Naive thymus-derived CD8-positive, alpha-beta T cell (primary cell): Measurements from ENCODE around the gene ZNF165. TPM values are rescaled to one million over a fixed set of nuclear protein-coding genes. Genes with fewer than 3 reads are reported as not detected.
"Not testable (repeated sequence)": the region's sequence is repeated elsewhere in the genome, so short reads cannot be mapped to it uniquely, and the experiment has no call there.

ENCODE experiments used
- ATAC-seq, 2 donors: fragments of 150-1000 bp; cut with Tn5 transposase in 1 of 2; sonication (Bioruptor Pico), chemical (Tn5 transposase) in 1 of 2; 1 replicate in 1 of 2; 2 replicates in 1 of 2; pipeline ENCODE4 v1.10.0; 2021; ENCODE audit warnings: mild to moderate bottlenecking in 2 of 2, moderate library complexity in 2 of 2
- POLR2A ChIA-PET: fragments of 350-600 bp; sonication (Branson Sonifier 250); formaldehyde crosslinking; loops from one replicate; lab custom pipeline; 2021; ENCODE audit warnings: antibody characterized with exemption; lab: Charles Lee
- DNase-seq, 10 donors: peaks; one replicate each; pipeline versions ENCODE4 v3.0.0 to v3.0.0-alpha.2; 2020 to 2022
- H3K27ac Mint-ChIP-seq, 10 donors: one replicate each; pipeline ENCODE4 v1.8.0; 2020 to 2022; ENCODE audit warnings: mild to moderate bottlenecking in 10 of 10, mixed read lengths in 10 of 10, moderate library complexity in 4 of 10, inconsistent platforms in 1 of 10
- H3K27me3 Mint-ChIP-seq, 5 donors: one replicate each; pipeline ENCODE4 v1.8.0; 2021 to 2022; ENCODE audit warnings: mixed read lengths in 5 of 5
- H3K36me3 Mint-ChIP-seq, 3 donors: one replicate each; pipeline ENCODE4 v1.8.0; 2020 to 2022; ENCODE audit warnings: mixed read lengths in 3 of 3, mild to moderate bottlenecking in 2 of 3, inconsistent platforms in 1 of 3
- H3K4me1 Mint-ChIP-seq, 4 donors: one replicate each; pipeline ENCODE4 v1.8.0; 2021 to 2022; ENCODE audit warnings: mixed read lengths in 4 of 4
- H3K4me3 Mint-ChIP-seq, 10 donors: one replicate each; pipeline ENCODE4 v1.8.0; 2020 to 2022; ENCODE audit warnings: mild to moderate bottlenecking in 10 of 10, mixed read lengths in 10 of 10, moderate library complexity in 6 of 10, inconsistent platforms in 1 of 10
- H3K9me3 Mint-ChIP-seq, 9 donors: one replicate each; pipeline ENCODE4 v1.8.0; 2020 to 2022; ENCODE audit warnings: mixed read lengths in 9 of 9, mild to moderate bottlenecking in 3 of 9, inconsistent platforms in 1 of 9, moderate library complexity in 1 of 9
- polyA plus RNA-seq, 3 donors: library from polyadenylated mRNA; unstranded; fragments of 300-500 nt; fragmentation: Illumina TruSeq; gene quantifications; one replicate each; pipeline ENCODE4 v1.2.3, GENCODE V29; 2021
- total RNA-seq, 8 experiments: library from RNA in 2 of 8; stranded (reverse) in 2 of 8; gene quantifications; one replicate each; pipeline ENCODE4 v1.2.3 and lab custom pipeline; 2021 to 2026

The ZNF165 gene
- total and polyA plus RNA-seq, 5 experiments from 2014 or later = 0.44 to 1.3 (median 0.90) TPM

DNA sequence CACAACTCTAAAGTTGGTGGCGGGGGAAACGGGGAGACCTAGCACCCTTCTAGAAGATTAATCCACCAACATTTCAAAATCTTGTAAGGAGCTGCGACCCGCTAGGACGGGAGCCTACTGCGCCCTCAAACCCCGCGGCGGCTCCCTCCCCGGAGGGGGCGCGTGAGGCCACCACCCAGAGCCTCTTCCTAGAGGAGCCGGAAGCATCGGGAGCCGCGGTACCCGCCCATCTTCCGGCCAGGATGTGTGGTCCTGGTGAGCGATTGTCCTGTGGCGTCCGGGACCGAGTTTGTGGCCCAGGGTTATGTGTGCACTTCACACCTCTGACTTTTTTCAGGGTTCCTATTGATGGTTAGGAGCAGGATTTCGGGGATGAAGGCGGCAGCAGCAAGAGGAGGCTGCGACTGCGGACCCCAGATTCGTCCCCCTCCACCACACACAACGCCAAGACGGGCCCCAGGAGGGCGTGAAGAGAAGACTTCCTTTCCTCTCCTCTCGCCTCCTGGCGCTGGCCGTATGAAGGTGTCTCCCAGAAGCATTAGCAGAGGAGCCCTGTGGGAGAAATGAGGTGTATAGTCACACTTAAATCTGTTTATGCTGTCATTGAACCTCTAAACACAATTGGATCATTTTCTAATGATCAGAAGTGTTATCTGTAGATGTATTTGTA lies 10.7 kb downstream of the ZNF165 start:
- Mint-ChIP-seq H3K27ac (no peak overlapping the region), H3K4me1 (peaks cover 0 to 3% (median 0%) of the 10 kb centered on the region in 4 donors), H3K4me3 (peak overlapping the region in 8 of 10 donors; percentile 8 to 64 (median 46)), H3K9me3 (peaks cover 20 to 39% (median 28%) of the 10 kb centered on the region in 9 donors), H3K36me3 (peaks cover 28 to 39% (median 33%) of the 10 kb centered on the region in 3 donors), H3K27me3 (peaks cover 3 to 23% (median 5%) of the 10 kb centered on the region in 5 donors)
- ATAC-seq = peak in 1 of 2 donors; percentile 25
- peak in 1 of 10 donors; percentile 9 for DNase-seq
- POLR2A ChIA-PET = no interaction called here

DNA sequence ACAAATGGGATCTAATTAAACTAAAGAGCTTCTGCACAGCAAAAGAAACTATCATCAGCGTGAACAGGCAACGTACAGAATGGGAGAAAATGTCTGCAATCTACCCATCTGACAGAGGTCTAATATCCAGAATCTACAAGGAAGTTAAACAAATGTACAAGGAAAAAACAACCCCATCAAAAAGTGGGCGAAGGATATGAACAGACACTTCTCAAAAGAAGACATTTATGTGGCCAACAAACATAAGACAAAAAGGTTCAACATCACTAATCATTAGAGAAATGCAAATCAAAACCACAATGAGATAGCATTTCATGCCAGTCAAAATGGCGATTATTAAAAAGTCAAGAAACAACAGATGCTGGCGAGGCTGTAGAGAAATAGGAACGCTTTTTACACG lies 21.9 kb downstream of the ZNF165 start:
- Mint-ChIP-seq H3K27ac (peak overlapping the region in 1 of 10 donors; percentile 9), H3K4me1 (peaks cover 5 to 13% (median 9%) of the 10 kb centered on the region in 4 donors), H3K27me3 (peaks cover 0 to 19% (median 5%) of the 10 kb centered on the region in 5 donors), H3K4me3 (peak overlapping the region in 2 of 10 donors; percentile 44 to 53)
- DNase-seq, ATAC-seq, POLR2A ChIA-PET, H3K9me3 Mint-ChIP-seq, H3K36me3 Mint-ChIP-seq: not testable (repeated sequence)

DNA sequence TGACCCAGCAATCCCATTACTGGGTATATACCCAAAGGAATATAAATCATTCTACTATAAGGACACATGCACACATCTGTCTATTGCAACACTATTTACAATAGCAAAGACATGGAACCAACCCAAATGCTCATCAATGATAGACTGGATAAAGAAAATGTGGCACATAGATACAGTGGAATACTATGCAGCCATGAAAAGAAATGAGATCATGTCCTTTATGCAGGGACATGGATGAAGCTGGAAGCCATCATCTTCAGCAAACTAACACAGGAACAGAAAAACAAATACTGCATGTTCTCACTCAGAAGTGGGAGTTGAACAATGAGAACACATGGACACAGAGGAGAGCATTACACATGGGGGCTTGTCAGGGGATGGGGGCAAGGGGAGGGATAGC lies 22.3 kb downstream of the ZNF165 start:
- Mint-ChIP-seq H3K27ac (peak overlapping the region in 3 of 10 donors; percentile 31 to 80 (median 57)), H3K27me3 (peaks cover 0 to 19% (median 5%) of the 10 kb centered on the region in 5 donors), H3K4me1 (peaks cover 5 to 13% (median 9%) of the 10 kb centered on the region in 4 donors), H3K4me3 (peak overlapping the region in 4 of 10 donors; percentile 38 to 61 (median 48))
- ATAC-seq, H3K9me3 Mint-ChIP-seq, DNase-seq, H3K36me3 Mint-ChIP-seq, POLR2A ChIA-PET: not testable (repeated sequence)

DNA sequence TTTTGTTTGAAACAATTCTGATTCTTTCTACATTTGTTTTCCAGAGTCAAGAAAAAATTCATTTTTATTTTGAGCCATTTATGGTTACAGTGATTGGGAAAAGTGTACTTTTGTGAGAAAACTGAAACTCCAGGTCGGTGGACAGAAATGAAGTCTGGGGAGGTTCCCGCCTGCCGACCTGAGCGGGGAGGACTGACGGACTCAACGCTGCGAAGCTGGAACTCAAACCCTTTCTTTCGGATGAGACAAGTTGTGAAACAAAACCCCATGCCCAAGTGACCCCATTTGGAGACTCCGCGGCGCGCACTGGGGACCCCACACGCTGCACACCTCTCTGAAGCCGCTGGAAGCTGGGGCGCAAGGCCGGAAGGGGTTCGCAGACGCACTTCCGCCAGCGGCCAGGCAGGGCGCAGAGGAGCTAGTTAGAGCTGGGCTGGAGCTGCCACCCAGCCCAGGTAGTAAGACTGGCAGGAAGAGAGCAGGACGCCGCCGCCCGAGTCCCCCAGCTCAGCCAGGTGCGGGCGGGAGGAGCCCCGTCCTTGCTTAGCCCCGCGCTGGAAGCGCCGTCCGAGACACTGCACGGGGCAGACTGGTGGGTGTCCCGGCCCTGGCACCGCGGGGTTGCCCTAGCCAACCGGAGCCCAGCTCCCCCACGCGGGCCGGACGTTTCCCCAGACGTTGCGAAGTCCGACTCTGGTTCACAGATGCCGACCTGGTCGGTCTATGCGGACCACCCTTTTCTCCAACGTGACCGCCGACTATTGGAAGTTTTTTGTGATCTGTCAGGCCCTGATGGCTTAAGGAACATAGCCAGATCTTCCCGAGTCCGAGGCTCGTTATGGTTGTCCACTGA lies 24.2 kb downstream of the ZNF165 start:
- H3K4me1 Mint-ChIP-seq = peaks cover 5 to 13% (median 9%) of the 10 kb centered on the region in 4 donors
- peaks cover 0 to 17% (median 5%) of the 10 kb centered on the region in 5 donors for H3K27me3 Mint-ChIP-seq
- peak overlapping the region; percentile 89 to 98 (median 97) for H3K27ac Mint-ChIP-seq
- ATAC-seq (peak; percentile 98 to 99), DNase-seq (peak; percentile 70 to 91 (median 82))
- POLR2A ChIA-PET = interaction anchor here (0.6 to 2.3 kb wide), 19 partner anchors 11 to 279 kb away, joined by 3 to 19 read pairs (median 4); partner anchors contain the start of genes ZKSCAN4, ZKSCAN8, ZNF165 and ZSCAN16
- H3K36me3 Mint-ChIP-seq = peaks cover 0 to 4% (median 0%) of the 10 kb centered on the region in 3 donors
- peaks cover 0 to 9% (median 0%) of the 10 kb centered on the region in 9 donors for H3K9me3 Mint-ChIP-seq
- peak overlapping the region; percentile 89 to 95 (median 92) for H3K4me3 Mint-ChIP-seq

DNA sequence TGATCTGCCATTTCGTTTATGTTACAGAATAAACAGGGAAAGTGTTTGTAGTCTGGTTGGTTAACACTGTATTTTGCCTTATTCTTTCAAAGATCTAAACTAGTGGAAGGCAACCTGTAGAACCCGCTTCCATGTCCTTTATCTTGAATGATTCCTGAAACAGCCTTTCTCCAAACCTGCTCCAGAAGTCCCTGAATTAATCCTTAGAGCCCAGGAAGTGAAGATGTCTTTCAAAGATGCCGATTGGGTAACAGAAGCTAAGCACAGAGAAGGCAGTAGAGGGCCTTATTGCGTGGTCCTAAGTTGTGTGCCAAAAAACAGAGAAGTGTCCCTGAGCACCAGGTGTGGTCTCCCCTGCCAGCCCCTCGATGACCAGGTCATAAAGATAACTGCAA lies 24.9 kb downstream of the ZNF165 start:
- Mint-ChIP-seq H3K9me3 (peaks cover 0 to 9% (median 0%) of the 10 kb centered on the region in 9 donors), H3K4me3 (peak overlapping the region; percentile 89 to 95 (median 92)), H3K27ac (peak overlapping the region; percentile 87 to 98 (median 97)), H3K27me3 (peaks cover 0 to 14% (median 2%) of the 10 kb centered on the region in 5 donors), H3K4me1 (peaks cover 5 to 13% (median 9%) of the 10 kb centered on the region in 4 donors), H3K36me3 (peaks cover 0 to 4% (median 0%) of the 10 kb centered on the region in 3 donors)
- DNase-seq (no peak), ATAC-seq (no peak)
- POLR2A ChIA-PET = interaction anchor here (0.6 to 2.3 kb wide), 16 partner anchors 14 to 278 kb away, joined by 3 to 19 read pairs (median 4); partner anchors contain the start of genes ZKSCAN4, ZKSCAN8, ZNF165 and ZSCAN16

DNA sequence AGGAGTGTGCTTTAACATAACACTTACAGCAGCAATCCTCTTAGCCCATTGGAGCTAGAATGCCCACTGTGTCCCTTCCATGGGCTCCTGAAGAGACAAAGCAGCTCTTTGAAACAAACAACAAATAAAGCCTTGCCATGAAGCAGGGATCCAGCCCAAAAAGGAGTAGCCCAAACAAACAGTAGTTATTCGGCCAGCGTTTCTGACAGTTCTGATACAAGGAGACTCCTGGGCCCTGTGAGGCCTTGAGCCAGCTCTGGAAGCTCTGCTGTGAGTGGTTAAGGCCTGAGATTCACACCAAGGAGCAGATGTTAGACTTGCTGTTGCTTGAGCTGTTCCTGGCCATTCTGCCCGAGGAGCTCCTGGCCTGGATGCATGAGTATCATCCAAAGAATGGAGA lies 27.1 kb downstream of the ZNF165 start:
- POLR2A ChIA-PET = interaction anchor here (0.9 kb wide), 1 partner anchor 29 kb away, joined by 3 read pairs; no protein-coding TSS in a partner anchor
- H3K36me3 Mint-ChIP-seq = no peaks in the 10 kb centered on the region
- ATAC-seq (no peak), DNase-seq (no peak)
- peak overlapping the region in 1 of 10 donors; percentile 72 for H3K27ac Mint-ChIP-seq
- H3K4me3 Mint-ChIP-seq = no peak overlapping the region
- peaks cover 5 to 13% (median 9%) of the 10 kb centered on the region in 4 donors for H3K4me1 Mint-ChIP-seq
- H3K27me3 Mint-ChIP-seq = peaks cover 0 to 5% (median 0%) of the 10 kb centered on the region in 5 donors
- H3K9me3 Mint-ChIP-seq = peaks cover 0 to 6% (median 0%) of the 10 kb centered on the region in 9 donors

DNA sequence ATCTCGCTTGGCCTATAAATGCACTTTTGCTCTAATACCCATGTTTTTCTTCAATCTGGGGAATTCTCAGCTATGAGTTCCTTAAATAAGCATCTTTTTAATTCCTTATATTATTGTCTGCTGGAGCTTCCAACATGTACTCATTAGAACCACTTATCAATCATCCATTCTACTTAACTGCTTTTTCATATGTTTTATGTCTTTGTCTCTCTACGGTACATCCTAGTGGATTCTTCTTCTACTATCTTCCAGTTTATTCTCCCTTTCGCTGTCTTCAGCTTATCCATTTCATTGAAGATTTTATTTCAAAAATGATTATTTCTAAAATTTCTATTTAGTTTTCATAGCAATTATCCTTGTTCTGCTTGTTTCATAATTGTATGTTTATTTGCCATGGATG lies 31.6 kb downstream of the ZNF165 start:
- no peak for ATAC-seq
- H3K4me3 Mint-ChIP-seq = no peak overlapping the region
- peaks cover 0 to 25% (median 17%) of the 10 kb centered on the region in 3 donors for H3K36me3 Mint-ChIP-seq
- DNase-seq = no peak
- H3K27ac Mint-ChIP-seq = no peak overlapping the region
- peaks cover 0 to 5% (median 0%) of the 10 kb centered on the region in 5 donors for H3K27me3 Mint-ChIP-seq
- no peaks in the 10 kb centered on the region for H3K9me3 Mint-ChIP-seq
- H3K4me1 Mint-ChIP-seq = no peaks in the 10 kb centered on the region
- POLR2A ChIA-PET = no interaction called here

DNA sequence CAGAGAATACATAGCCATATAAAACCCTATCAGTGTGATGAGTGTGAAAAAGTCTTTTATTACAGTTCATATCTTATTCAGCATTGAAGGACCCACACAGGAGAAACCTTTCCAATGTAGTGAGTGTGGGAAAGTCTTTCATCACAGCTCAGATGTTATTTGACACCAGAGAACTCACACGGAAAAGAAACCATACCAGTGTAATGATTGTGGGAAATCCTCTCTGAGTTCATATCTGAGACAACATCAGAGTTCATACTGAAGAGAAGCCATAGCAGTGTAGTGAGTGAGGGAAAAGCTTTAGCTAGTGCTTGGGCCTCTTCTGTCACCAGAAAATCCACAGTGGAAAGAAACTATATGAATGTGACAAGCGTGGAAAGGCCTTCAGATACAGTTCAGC lies 35.4 kb downstream of the ZNF165 start:
- Mint-ChIP-seq H3K9me3 (no peaks in the 10 kb centered on the region), H3K36me3 (peaks cover 7 to 53% (median 21%) of the 10 kb centered on the region in 3 donors), H3K4me1 (no peaks in the 10 kb centered on the region), H3K27ac (peak overlapping the region in 1 of 10 donors; percentile 60), H3K27me3 (no peaks in the 10 kb centered on the region), H3K4me3 (no peak overlapping the region)
- ATAC-seq (no peak), DNase-seq (no peak)
- POLR2A ChIA-PET = no interaction called here

DNA sequence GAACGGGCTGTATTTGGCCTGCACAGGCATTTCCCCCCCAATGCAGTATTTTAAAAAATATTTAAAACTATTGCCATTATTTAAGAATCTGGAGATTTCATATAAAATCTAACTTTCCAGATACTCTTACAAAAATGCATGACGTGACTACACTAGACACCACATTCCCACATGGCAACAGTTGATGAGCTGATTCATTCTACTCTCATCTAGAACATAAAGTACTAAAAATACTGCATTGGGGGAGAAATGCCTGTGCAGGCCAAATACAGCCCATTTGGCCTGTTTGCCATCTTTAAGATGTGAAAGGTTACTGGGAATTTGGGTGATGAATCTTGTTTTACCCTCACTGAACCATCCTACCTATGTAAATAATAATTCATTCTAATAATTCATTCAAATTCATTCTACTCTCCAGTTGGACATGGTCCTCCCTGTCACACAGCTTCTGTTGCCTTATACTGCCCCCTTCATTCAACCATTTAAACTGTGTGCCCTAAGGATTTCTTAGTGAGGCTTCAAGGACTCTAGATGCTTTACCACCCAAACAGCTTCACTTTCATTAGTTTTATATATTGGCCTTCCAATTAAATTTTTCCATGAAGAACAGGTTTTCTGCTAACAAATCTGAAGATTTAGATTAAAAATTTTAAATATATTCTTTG lies 37.1 kb downstream of the ZNF165 start:
- DNase-seq (no peak), ATAC-seq (no peak)
- POLR2A ChIA-PET = no interaction called here
- Mint-ChIP-seq H3K36me3 (peaks cover 7 to 59% (median 21%) of the 10 kb centered on the region in 3 donors), H3K4me3 (no peak overlapping the region), H3K9me3 (no peaks in the 10 kb centered on the region), H3K4me1 (no peaks in the 10 kb centered on the region), H3K27ac (no peak overlapping the region), H3K27me3 (no peaks in the 10 kb centered on the region)

DNA sequence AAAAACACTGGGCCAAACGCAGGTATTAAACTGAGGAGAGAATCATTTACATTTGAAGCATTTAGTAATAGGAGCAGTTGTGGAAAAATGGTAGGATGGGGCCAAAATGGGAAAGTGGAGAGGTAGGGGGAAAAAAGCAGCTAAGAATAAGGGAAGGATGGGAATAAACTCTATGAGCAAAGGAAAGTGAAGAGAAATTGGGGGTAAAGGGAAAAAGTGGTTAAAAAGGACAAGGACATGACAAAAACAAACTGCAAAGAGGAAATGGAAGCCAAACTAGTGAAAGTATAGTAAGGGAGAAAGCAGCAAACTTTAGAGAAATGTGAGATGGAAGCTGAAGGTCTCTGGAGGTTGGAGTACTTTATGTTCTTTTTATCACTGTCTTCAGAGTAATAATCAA lies 37.8 kb downstream of the ZNF165 start:
- peaks cover under 1 to 3% (median 2%) of the 10 kb centered on the region in 4 donors for H3K4me1 Mint-ChIP-seq
- ATAC-seq = no peak
- H3K27ac Mint-ChIP-seq = peak overlapping the region in 3 of 10 donors; percentile 7 to 65 (median 28)
- no peak overlapping the region for H3K4me3 Mint-ChIP-seq
- no peaks in the 10 kb centered on the region for H3K27me3 Mint-ChIP-seq
- peaks cover 7 to 62% (median 21%) of the 10 kb centered on the region in 3 donors for H3K36me3 Mint-ChIP-seq
- no peaks in the 10 kb centered on the region for H3K9me3 Mint-ChIP-seq
- DNase-seq = no peak
- POLR2A ChIA-PET = interaction anchor here (1.1 kb wide), 1 partner anchor 14 kb away, joined by 3 read pairs; no protein-coding TSS in a partner anchor

DNA sequence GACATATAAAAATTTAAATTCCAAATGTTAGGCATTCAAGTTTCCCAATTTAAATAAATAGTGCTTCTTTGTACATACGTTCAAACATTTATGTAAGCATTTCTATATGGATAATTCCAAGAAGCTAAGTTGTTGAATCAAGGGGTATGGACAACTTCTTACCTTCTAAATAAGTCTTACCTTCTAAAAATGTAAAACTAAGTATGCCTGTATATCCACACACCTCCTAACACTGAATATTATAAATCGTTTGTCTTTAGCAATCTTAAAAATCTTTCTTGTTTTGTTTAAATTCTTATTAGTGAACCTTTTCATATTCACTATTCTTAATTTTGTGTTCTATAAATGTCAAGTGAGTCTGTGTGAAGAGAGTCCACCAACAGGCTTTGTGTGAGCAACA lies 41.5 kb downstream of the ZNF165 start:
- DNase-seq (no peak), ATAC-seq (no peak)
- Mint-ChIP-seq H3K4me1 (peaks cover 23 to 36% (median 33%) of the 10 kb centered on the region in 4 donors), H3K4me3 (no peak overlapping the region), H3K27me3 (no peaks in the 10 kb centered on the region), H3K9me3 (no peaks in the 10 kb centered on the region), H3K27ac (peak overlapping the region in 3 of 10 donors; percentile 20 to 58 (median 35)), H3K36me3 (peaks cover 4 to 49% (median 7%) of the 10 kb centered on the region in 3 donors)
- POLR2A ChIA-PET = no interaction called here
